ENCODE results near the gene TPH2.

The TPH2 gene

DNA sequence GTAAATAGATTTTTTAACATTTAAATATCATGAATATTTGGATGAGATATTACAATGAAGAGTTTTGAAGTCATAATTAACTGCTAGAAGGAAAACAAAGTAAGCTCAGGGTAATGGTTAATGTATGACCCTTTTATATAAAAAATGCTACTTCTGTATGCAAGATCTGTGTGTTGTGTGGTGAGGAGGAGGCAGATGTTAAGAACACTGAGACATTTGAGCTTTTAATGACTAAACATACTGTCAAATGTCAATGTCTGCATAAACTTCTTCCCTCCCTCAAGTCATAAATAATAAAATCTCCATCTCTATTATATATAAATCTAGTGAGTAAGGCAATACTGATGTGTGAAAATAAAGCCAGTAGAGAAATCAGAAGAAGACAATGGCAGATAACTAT is 1.4 kb downstream of the TPH2 start:
- Histone ChIP-seq H3K9me3 (ENCODE audit: control extremely low read depth in 1 of 5, control insufficient read depth in 4 of 5, insufficient read depth in 2 of 5, low read depth in 1 of 5, low read length in 4 of 5) (no peaks in the 10 kb centered on the region), H3K4me1 (ENCODE audit: control extremely low read depth in 1 of 4, control insufficient read depth in 4 of 4, insufficient read depth in 4 of 4, low read length in 3 of 4) (no peaks in the 10 kb centered on the region), H3K27ac (ENCODE audit: insufficient read depth in 1 of 2, low read depth in 1 of 2, low read length in 2 of 2, poor library complexity in 1 of 2, severe bottlenecking in 2 of 2) (no peak overlapping the region), H3K27me3 (replicated peaks in 2 of 5; ENCODE audit: control insufficient read depth in 4 of 5, insufficient read depth in 5 of 5, low read length in 4 of 5) (peaks cover 2 to 35% (median 8%) of the 10 kb centered on the region in 5 experiments), H3K4me3 (ENCODE audit: control insufficient read depth in 1 of 7, extremely low read depth in 1 of 7, insufficient read depth in 4 of 7, low read depth in 2 of 7, low read length in 6 of 7) (no peak overlapping the region), H3K36me3 (ENCODE audit: control insufficient read depth in 4 of 4, insufficient read depth in 4 of 4, low read length in 3 of 4) (no peaks in the 10 kb centered on the region)
- DNase-seq: no peak
- ChIA-PET CTCF (interaction anchor here (5.9 kb wide), 1 partner anchor 161 kb away, joined by 41 read pairs; no protein-coding TSS in a partner anchor), POLR2A (no interaction called here)

DNA sequence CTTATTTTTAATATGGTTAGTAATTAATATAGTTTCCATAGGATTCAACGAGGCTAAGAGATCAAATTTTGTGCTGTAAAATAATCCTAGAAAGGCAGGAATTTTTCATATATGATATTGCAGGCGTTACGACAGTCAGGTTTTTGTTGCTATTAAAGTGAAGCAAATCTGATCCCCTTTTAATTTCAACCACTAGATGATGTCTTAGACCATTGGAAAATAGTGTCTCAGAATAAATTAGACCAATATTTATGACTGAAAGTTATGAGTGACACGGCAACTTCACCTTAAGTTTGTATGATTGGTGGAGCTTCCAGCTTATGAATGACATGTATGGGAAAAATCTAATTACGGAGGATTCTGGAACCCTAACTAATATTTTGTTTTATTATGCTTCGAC is 2.5 kb downstream of the TPH2 start:
- WGBS (ENCODE audit: insufficient coverage): 100% methylated on average over 1 of the region's 6 CpGs
- ChIA-PET POLR2A (no interaction called here), CTCF (interaction anchor here (5.9 kb wide), 1 partner anchor 162 kb away, joined by 41 read pairs; no protein-coding TSS in a partner anchor)
- no peaks in the 10 kb centered on the region for H3K4me1 ChIP-seq (ENCODE audit: control extremely low read depth in 1 of 4, control insufficient read depth in 4 of 4, insufficient read depth in 4 of 4, low read length in 3 of 4)
- no peak overlapping the region for H3K4me3 ChIP-seq (ENCODE audit: control insufficient read depth in 1 of 7, extremely low read depth in 1 of 7, insufficient read depth in 4 of 7, low read depth in 2 of 7, low read length in 6 of 7)
- H3K27me3 ChIP-seq (replicated peaks in 2 of 5; ENCODE audit: control insufficient read depth in 4 of 5, insufficient read depth in 5 of 5, low read length in 4 of 5): peaks cover 2 to 41% (median 11%) of the 10 kb centered on the region in 5 experiments
- no peak overlapping the region for H3K27ac ChIP-seq (ENCODE audit: insufficient read depth in 1 of 2, low read depth in 1 of 2, low read length in 2 of 2, poor library complexity in 1 of 2, severe bottlenecking in 2 of 2)
- no peak for DNase-seq
- H3K36me3 ChIP-seq (ENCODE audit: control insufficient read depth in 4 of 4, insufficient read depth in 4 of 4, low read length in 3 of 4): no peaks in the 10 kb centered on the region
- no peaks in the 10 kb centered on the region for H3K9me3 ChIP-seq (ENCODE audit: control extremely low read depth in 1 of 5, control insufficient read depth in 4 of 5, insufficient read depth in 2 of 5, low read depth in 1 of 5, low read length in 4 of 5)

DNA sequence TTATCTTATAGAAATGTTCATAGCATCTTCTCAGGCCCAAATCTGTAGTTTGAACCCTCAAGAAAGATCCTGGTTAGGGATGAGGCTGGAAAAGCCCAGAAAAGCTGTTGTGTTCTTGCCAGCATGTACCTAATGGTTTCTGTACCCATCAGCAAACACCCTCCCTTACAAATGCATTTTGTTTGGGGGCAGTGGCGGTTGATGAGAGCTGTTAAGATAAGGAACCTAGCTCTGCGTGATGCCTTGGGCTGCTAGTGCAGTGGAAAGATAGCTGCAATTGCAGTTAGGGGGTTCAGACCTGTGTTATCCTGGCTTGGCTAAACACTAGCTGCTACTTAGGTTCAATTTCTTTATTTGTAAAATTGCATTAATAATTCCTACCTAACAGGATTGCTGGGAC is 3.6 kb downstream of the TPH2 start:
- no CpG with 5 or more reads among the region's 2 CpGs for WGBS (ENCODE audit: insufficient coverage)
- CTCF ChIA-PET: interaction anchor here (5.9 kb wide), 1 partner anchor 163 kb away, joined by 41 read pairs; no protein-coding TSS in a partner anchor

DNA sequence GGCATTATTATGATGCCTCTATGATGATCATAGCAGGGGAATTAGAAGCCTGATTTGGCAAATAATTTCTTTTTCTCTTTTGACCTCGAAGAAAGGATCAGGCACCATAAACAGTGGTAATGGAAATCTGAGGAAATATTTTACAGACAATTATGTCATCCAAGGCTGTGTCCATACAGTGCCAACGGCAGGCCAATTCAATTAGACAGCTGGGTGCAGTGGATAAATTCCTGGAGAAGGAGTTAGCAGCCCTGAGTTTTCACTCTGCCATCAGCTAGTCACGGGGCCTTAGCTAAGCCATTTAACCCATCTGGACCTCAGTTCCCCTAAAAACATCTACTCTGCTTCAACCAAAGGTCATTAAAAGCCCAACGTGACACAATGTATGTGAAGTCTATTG is 4.1 kb downstream of the TPH2 start:
- H3K4me3 ChIP-seq (ENCODE audit: control insufficient read depth in 1 of 7, extremely low read depth in 1 of 7, insufficient read depth in 4 of 7, low read depth in 2 of 7, low read length in 6 of 7): no peak overlapping the region
- no peaks in the 10 kb centered on the region for H3K36me3 ChIP-seq (ENCODE audit: control insufficient read depth in 4 of 4, insufficient read depth in 4 of 4, low read length in 3 of 4)
- DNase-seq: no peak
- POLR2A ChIA-PET: no interaction called here
- H3K27me3 ChIP-seq (replicated peaks in 2 of 5; ENCODE audit: control insufficient read depth in 4 of 5, insufficient read depth in 5 of 5, low read length in 4 of 5): peaks cover 8 to 50% (median 14%) of the 10 kb centered on the region in 5 experiments
- CTCF ChIA-PET: interaction anchor here (5.9 kb wide), 1 partner anchor 163 kb away, joined by 41 read pairs; no protein-coding TSS in a partner anchor
- H3K27ac ChIP-seq (ENCODE audit: insufficient read depth in 1 of 2, low read depth in 1 of 2, low read length in 2 of 2, poor library complexity in 1 of 2, severe bottlenecking in 2 of 2): no peak overlapping the region
- WGBS (ENCODE audit: insufficient coverage): 86% methylated on average over 1 of the region's 4 CpGs
- no peaks in the 10 kb centered on the region for H3K9me3 ChIP-seq (ENCODE audit: control extremely low read depth in 1 of 5, control insufficient read depth in 4 of 5, insufficient read depth in 2 of 5, low read depth in 1 of 5, low read length in 4 of 5)
- H3K4me1 ChIP-seq (ENCODE audit: control extremely low read depth in 1 of 4, control insufficient read depth in 4 of 4, insufficient read depth in 4 of 4, low read length in 3 of 4): no peaks in the 10 kb centered on the region

More for the DNA sequence above, 3.6 kb downstream of the TPH2 start:
- POLR2A ChIA-PET: no interaction called here
- H3K4me1 ChIP-seq (ENCODE audit: control extremely low read depth in 1 of 4, control insufficient read depth in 4 of 4, insufficient read depth in 4 of 4, low read length in 3 of 4): no peaks in the 10 kb centered on the region
- no peaks in the 10 kb centered on the region for H3K9me3 ChIP-seq (ENCODE audit: control extremely low read depth in 1 of 5, control insufficient read depth in 4 of 5, insufficient read depth in 2 of 5, low read depth in 1 of 5, low read length in 4 of 5)
- DNase-seq: no peak
- H3K27me3 ChIP-seq (replicated peaks in 2 of 5; ENCODE audit: control insufficient read depth in 4 of 5, insufficient read depth in 5 of 5, low read length in 4 of 5): peaks cover 6 to 48% (median 14%) of the 10 kb centered on the region in 5 experiments
- no peaks in the 10 kb centered on the region for H3K36me3 ChIP-seq (ENCODE audit: control insufficient read depth in 4 of 4, insufficient read depth in 4 of 4, low read length in 3 of 4)
- no peak overlapping the region for H3K27ac ChIP-seq (ENCODE audit: insufficient read depth in 1 of 2, low read depth in 1 of 2, low read length in 2 of 2, poor library complexity in 1 of 2, severe bottlenecking in 2 of 2)
- H3K4me3 ChIP-seq (ENCODE audit: control insufficient read depth in 1 of 7, extremely low read depth in 1 of 7, insufficient read depth in 4 of 7, low read depth in 2 of 7, low read length in 6 of 7): no peak overlapping the region

DNA sequence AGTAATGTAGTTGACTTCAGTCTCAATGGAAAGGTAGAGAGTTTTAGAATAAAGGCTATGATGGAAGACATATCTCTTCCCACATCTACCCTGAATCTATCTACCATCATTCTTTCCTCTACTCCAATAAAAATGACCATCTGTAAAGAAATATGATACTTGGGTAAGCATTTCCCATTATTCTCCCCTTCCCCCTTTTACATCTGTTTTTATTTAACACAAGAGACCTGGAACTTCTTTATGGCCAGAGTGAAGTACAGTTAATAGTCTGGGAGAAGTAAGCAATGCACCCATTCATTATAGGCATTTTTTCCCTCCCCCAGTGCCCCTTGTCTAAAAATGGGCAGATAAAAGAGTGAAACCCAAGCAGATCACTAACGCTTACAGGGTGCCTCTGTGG is 6.5 kb downstream of the TPH2 start:
- peaks cover 10 to 48% (median 19%) of the 10 kb centered on the region in 5 experiments for H3K27me3 ChIP-seq (replicated peaks in 2 of 5; ENCODE audit: control insufficient read depth in 4 of 5, insufficient read depth in 5 of 5, low read length in 4 of 5)
- ChIA-PET POLR2A (no interaction called here), CTCF (no interaction called here)
- no peaks in the 10 kb centered on the region for H3K9me3 ChIP-seq (ENCODE audit: control extremely low read depth in 1 of 5, control insufficient read depth in 4 of 5, insufficient read depth in 2 of 5, low read depth in 1 of 5, low read length in 4 of 5)
- WGBS (ENCODE audit: insufficient coverage): 67% methylated on average over 1 of the region's 1 CpG
- no peaks in the 10 kb centered on the region for H3K36me3 ChIP-seq (ENCODE audit: control insufficient read depth in 4 of 4, insufficient read depth in 4 of 4, low read length in 3 of 4)
- DNase-seq: no peak
- no peak overlapping the region for H3K4me3 ChIP-seq (ENCODE audit: control insufficient read depth in 1 of 7, extremely low read depth in 1 of 7, insufficient read depth in 4 of 7, low read depth in 2 of 7, low read length in 6 of 7)
- H3K27ac ChIP-seq (ENCODE audit: insufficient read depth in 1 of 2, low read depth in 1 of 2, low read length in 2 of 2, poor library complexity in 1 of 2, severe bottlenecking in 2 of 2): no peak overlapping the region
- H3K4me1 ChIP-seq (ENCODE audit: control extremely low read depth in 1 of 4, control insufficient read depth in 4 of 4, insufficient read depth in 4 of 4, low read length in 3 of 4): no peaks in the 10 kb centered on the region

DNA sequence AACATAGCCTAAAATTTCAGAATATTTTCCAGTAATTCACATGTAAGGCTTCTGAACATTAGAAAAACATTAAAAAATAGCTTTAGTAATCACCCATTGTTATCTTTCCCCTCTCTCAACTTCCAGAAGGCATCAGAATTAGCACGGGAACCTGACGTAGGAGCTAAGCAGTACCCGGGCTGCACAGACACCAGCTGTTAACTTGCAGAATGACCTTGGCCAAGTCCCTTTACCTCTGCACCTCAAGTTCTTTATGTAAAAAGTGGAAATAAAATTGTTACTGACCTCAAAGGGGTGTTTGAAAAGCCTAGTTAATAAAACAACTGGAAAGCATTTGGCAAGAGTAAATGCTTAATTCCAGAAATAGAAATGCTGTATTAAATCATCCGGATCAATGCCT is 7.2 kb downstream of the TPH2 start:
- 80% methylated on average over 1 of the region's 4 CpGs for WGBS (ENCODE audit: insufficient coverage)
- no peaks in the 10 kb centered on the region for H3K4me1 ChIP-seq (ENCODE audit: control extremely low read depth in 1 of 4, control insufficient read depth in 4 of 4, insufficient read depth in 4 of 4, low read length in 3 of 4)
- no peak overlapping the region for H3K27ac ChIP-seq (ENCODE audit: insufficient read depth in 1 of 2, low read depth in 1 of 2, low read length in 2 of 2, poor library complexity in 1 of 2, severe bottlenecking in 2 of 2)
- no peak overlapping the region for H3K4me3 ChIP-seq (ENCODE audit: control insufficient read depth in 1 of 7, extremely low read depth in 1 of 7, insufficient read depth in 4 of 7, low read depth in 2 of 7, low read length in 6 of 7)
- ChIA-PET CTCF (no interaction called here), POLR2A (interaction anchor here (0.7 kb wide), 1 partner anchor 254 kb away, joined by 3 read pairs; no protein-coding TSS in a partner anchor)
- H3K27me3 ChIP-seq (replicated peaks in 2 of 5; ENCODE audit: control insufficient read depth in 4 of 5, insufficient read depth in 5 of 5, low read length in 4 of 5): peaks cover 10 to 45% (median 19%) of the 10 kb centered on the region in 5 experiments
- DNase-seq: no peak
- H3K36me3 ChIP-seq (ENCODE audit: control insufficient read depth in 4 of 4, insufficient read depth in 4 of 4, low read length in 3 of 4): no peaks in the 10 kb centered on the region
- H3K9me3 ChIP-seq (ENCODE audit: control extremely low read depth in 1 of 5, control insufficient read depth in 4 of 5, insufficient read depth in 2 of 5, low read depth in 1 of 5, low read length in 4 of 5): no peaks in the 10 kb centered on the region

DNA sequence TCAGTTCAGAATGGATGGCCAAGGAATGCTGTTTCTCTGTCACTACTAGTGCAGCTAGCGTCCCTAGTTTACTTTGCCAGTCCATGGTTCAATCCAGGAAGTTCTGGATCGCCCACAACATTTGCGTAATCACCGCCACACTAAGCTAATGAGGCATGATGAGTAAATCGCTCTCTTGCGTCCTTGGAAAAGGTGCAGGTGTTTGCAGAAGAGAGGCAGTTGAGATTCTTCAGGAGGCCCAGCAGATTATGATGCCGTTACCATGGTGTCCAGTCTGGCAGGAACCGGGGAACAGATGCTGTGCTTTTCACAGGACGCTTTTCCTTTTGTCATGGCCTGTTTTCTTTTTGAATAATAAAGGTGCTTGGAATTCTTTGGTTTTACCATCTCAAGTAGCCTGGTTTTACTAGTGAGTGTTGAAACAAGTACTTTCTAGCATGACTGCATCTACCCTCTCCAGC is 9.0 kb downstream of the TPH2 start:
- DNase-seq: peak in 2 of 3 donors; percentile 6 to 11
- 37% methylated on average over 6 of the region's 9 CpGs for WGBS (ENCODE audit: insufficient coverage)
- ChIA-PET POLR2A (no interaction called here), CTCF (no interaction called here)
- Histone ChIP-seq H3K27me3 (replicated peaks in 2 of 5; ENCODE audit: control insufficient read depth in 4 of 5, insufficient read depth in 5 of 5, low read length in 4 of 5) (peaks cover 10 to 39% (median 18%) of the 10 kb centered on the region in 5 experiments), H3K27ac (ENCODE audit: insufficient read depth in 1 of 2, low read depth in 1 of 2, low read length in 2 of 2, poor library complexity in 1 of 2, severe bottlenecking in 2 of 2) (no peak overlapping the region), H3K36me3 (ENCODE audit: control insufficient read depth in 4 of 4, insufficient read depth in 4 of 4, low read length in 3 of 4) (no peaks in the 10 kb centered on the region), H3K4me3 (ENCODE audit: control insufficient read depth in 1 of 7, extremely low read depth in 1 of 7, insufficient read depth in 4 of 7, low read depth in 2 of 7, low read length in 6 of 7) (no peak overlapping the region), H3K9me3 (ENCODE audit: control extremely low read depth in 1 of 5, control insufficient read depth in 4 of 5, insufficient read depth in 2 of 5, low read depth in 1 of 5, low read length in 4 of 5) (no peaks in the 10 kb centered on the region), H3K4me1 (ENCODE audit: control extremely low read depth in 1 of 4, control insufficient read depth in 4 of 4, insufficient read depth in 4 of 4, low read length in 3 of 4) (no peaks in the 10 kb centered on the region)
